ENCODE measurements around the gene ARSD. TPM values are rescaled to one million over a fixed set of nuclear protein-coding genes. Genes with fewer than 3 reads are reported as not detected.

Gene ARSD
- total RNA-seq, 1 donor from 2014 or later, result 13.0 TPM

Other genes with a start within 250 kb of the ARSD start
- gene CD99, start 238.0 kb downstream of the ARSD start, total RNA-seq, result 97.7 TPM
- gene XG, start 177.3 kb downstream of the ARSD start, total RNA-seq, result 7.5 TPM
- gene GYG2, start 100.4 kb downstream of the ARSD start, total RNA-seq, result 10.7 TPM
- 0.20 TPM for gene ARSH, start 77.2 kb upstream of the ARSD start, total RNA-seq
- gene ARSF, start 112.1 kb upstream of the ARSD start, total RNA-seq, result 10.1 TPM

Data from skin of body (tissue), 1 donor.